ENCODE data around the gene STIM1.

- TF ChIP-seq CTCF (IDR thresholded peaks at IDR 0.05) (no peak), EP300 (IDR thresholded peaks at IDR 0.05) (no peak)
Observed at GRCh38 chr11:3982431-3982830, 127.0 kb downstream of the STIM1 start.

Data from esophagus muscularis mucosa (tissue), 3 donors.